Astrocyte of the cerebellum (primary cell): Measurements from ENCODE around the gene IKZF5.

ENCODE experiments used
- DNase-seq: peaks from one replicate; pipeline ENCODE4 v3.0.0-alpha.2; 2011; ENCODE audit warnings: low read depth
- H3K4me3 ChIP-seq: 2 replicates; pipeline ENCODE4 v1.5.1; 2011; ENCODE audit warnings: mild to moderate bottlenecking, low read depth, low read length, moderate library complexity
- CTCF ChIP-seq: IDR thresholded peaks from 2 replicates; pipeline ENCODE4 v1.5.1; 2012; ENCODE audit warnings: low read length, low read depth, moderate library complexity, mild to moderate bottlenecking; ENCODE audit errors: missing control alignments
- in situ Hi-C: cut with HindIII; loops from 2 replicates; pipeline ENCODE4 v1.10.0; 2017; ENCODE audit warnings: low sequenced_read_pairs

IKZF5 gene

DNA sequence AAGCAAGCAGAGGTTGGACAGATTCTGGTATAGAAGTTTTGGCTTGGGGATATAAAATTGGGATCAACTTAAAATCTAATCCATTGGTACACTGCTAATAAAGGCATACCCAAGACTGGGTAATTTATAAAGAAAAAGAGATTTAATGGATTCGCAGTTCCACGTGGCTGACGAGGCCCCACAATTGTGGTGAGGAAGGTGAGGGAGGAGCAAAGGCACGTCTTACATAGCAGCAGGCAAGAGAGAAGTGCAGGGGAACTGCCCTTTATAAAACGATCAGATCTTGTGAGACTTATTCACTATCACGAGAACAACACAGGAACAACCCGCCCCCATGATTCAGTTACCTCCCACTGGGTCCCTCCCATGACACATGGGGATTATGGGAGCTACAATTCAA is 9.9 kb upstream of the IKZF5 start:
- TF ChIP-seq CTCF, result no peak
- in situ Hi-C loops, result no loop called here
- H3K4me3 ChIP-seq, result no peak overlapping the region
- no peak for DNase-seq

DNA sequence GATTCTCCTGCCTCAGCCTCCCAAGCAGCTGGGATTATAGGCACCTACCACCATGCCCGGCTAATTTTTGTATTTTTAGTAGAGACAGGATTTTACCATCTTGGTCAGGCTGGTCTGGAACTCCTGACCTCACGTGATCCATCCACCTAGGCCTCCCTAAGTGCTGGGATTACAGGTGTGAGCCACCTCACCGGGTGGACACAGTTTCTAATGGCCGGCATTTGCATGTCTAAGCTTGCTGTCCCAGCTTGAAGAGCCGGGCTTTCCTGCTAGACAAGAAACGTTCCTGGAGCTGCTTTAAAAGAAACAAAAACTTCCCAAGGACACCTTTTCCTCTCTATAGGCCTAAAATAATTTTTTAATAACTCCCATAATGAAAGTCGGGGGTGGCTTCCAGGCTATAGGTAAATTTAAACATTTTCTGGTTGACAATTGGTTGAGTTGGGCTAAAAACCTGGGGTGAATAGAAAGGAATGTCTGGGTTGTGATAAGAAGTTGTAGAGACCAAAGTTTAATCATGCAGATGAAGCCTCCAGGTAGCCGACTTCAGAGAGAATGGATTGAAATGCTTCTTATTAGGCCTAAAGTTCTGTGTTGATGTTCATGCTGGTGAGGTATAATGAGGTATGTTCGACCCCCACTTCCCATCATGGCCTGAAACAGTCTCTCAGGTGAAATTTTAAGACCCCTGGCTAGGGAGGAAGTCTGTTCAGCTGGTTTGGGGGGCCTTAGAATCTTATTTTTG is 9.0 kb upstream of the IKZF5 start:
- no peak for DNase-seq
- TF ChIP-seq CTCF, result no peak
- no peak overlapping the region for H3K4me3 ChIP-seq
- in situ Hi-C loops, result no loop called here

DNA sequence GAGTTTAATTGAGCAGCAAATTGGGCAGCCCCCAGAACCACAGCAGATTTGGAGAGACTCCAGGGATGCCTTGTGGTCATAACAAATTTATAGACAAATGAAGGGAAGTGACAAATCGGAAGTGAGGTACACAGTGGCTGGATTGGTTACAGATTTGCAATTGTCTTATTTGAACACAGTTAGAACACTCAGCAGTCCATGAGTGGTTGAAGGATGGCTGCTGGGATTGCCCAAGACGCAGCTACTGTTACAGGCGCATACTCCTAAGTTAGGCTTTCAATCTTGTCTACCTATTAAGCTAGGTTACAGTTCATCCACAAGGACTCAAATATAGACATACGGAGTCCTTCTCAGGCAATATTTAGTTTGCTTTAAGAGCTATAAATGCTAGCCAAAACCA is 7.6 kb upstream of the IKZF5 start:
- no peak for DNase-seq
- no peak for TF ChIP-seq CTCF
- in situ Hi-C loops, result no loop called here
- H3K4me3 ChIP-seq, result no peak overlapping the region

DNA sequence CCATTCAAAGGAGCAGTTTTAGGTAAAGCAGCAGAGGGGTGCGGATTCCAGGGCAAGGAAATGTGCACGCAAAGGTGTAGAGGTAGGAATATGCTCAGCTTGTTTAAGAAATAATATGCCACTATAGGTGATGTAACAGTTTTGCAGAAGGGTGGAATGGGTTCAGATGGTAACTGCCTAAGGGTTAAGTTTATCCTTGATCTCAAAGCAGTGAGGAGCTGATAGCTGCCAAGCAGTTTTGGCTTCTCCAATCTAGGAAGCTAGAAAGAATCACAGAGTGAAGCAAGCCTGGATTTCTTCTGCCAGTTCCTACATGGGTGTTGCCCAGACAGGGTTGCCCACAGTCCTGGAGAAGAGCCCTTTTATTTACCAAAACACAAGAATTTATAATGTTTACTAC is 6.2 kb upstream of the IKZF5 start:
- DNase-seq, result no peak
- in situ Hi-C loops, result no loop called here
- no peak overlapping the region for H3K4me3 ChIP-seq
- no peak for TF ChIP-seq CTCF

GRCh38 chr10:123013456-123014419 is 5.1 kb upstream of the IKZF5 start:
- in situ Hi-C loops, result no loop called here
- TF ChIP-seq CTCF, result no peak
- H3K4me3 ChIP-seq, result no peak overlapping the region
- no peak for DNase-seq

DNA sequence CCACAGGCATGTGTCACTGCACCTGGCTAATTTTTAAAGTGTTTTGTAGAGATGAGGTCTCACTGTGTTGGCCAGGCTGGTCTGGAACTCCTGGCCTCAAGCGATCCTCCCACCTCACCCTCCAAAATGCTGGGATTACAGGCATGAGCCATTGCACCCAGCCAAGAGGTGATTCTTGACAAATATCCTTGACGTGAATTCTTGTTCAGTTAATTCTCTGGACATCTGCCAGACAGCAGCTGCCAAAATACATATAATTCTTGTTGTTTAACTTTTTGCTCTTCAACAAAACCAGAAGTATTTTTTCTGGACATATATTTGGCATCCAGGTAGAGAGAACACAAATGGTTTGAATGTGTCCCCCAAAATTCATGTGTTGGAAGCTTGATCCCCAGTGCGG is 3.4 kb upstream of the IKZF5 start:
- no peak for DNase-seq
- TF ChIP-seq CTCF, result no peak
- in situ Hi-C loops, result no loop called here
- H3K4me3 ChIP-seq, result no peak overlapping the region
